ENCODE data around the gene GATAD2A.

Gene GATAD2A

GRCh38 chr19:19460761-19461265 is 55.3 kb downstream of the GATAD2A start:
- TF ChIP-seq CTCF (IDR thresholded peaks at IDR 0.05), result no peak

GRCh38 chr19:19461306-19461670 is 55.8 kb downstream of the GATAD2A start:
- no peak for TF ChIP-seq CTCF (IDR thresholded peaks at IDR 0.05)

- TF ChIP-seq CTCF (IDR thresholded peaks at IDR 0.05), result no peak
Measured at GRCh38 chr19:19461671-19462622, 56.5 kb downstream of the GATAD2A start.

GRCh38 chr19:19463348-19464117 is 58.1 kb downstream of the GATAD2A start:
- no peak for TF ChIP-seq CTCF (IDR thresholded peaks at IDR 0.05)

GRCh38 chr19:19464339-19465098 is 59.0 kb downstream of the GATAD2A start:
- no peak for TF ChIP-seq CTCF (IDR thresholded peaks at IDR 0.05)

GRCh38 chr19:19465436-19466070 is 60.1 kb downstream of the GATAD2A start:
- no peak for TF ChIP-seq CTCF (IDR thresholded peaks at IDR 0.05)

GRCh38 chr19:19466201-19466600 is 60.7 kb downstream of the GATAD2A start:
- TF ChIP-seq CTCF (IDR thresholded peaks at IDR 0.05), result no peak

All from LNCAP (cell line).